Coronary artery (tissue), 2 donors: Measurements from ENCODE around the gene EIF2B2.

ENCODE experiments used
- DNase-seq: peaks from one replicate; pipeline ENCODE4 v3.0.0-alpha.2; 2017; ENCODE audit warnings: low spot score
- H3K27ac ChIP-seq, 2 donors: fragments of 200-600 bp; sonication (generic); one replicate each; pipeline ENCODE4 v1.5.1; 2016 to 2019
- H3K4me3 ChIP-seq: fragments of 200-600 bp; sonication (generic); 2 replicates; pipeline ENCODE4 v1.5.1; 2016; ENCODE audit warnings: mild to moderate bottlenecking, moderate library complexity
- TF ChIP-seq, protein P1 (sequence below): fragments of 200-600 bp; sonication (generic); IDR thresholded peaks from one replicate; pipeline ENCODE4 v1.5.1; 2019; ENCODE audit warnings: antibody characterized with exemption

The EIF2B2 gene

DNA sequence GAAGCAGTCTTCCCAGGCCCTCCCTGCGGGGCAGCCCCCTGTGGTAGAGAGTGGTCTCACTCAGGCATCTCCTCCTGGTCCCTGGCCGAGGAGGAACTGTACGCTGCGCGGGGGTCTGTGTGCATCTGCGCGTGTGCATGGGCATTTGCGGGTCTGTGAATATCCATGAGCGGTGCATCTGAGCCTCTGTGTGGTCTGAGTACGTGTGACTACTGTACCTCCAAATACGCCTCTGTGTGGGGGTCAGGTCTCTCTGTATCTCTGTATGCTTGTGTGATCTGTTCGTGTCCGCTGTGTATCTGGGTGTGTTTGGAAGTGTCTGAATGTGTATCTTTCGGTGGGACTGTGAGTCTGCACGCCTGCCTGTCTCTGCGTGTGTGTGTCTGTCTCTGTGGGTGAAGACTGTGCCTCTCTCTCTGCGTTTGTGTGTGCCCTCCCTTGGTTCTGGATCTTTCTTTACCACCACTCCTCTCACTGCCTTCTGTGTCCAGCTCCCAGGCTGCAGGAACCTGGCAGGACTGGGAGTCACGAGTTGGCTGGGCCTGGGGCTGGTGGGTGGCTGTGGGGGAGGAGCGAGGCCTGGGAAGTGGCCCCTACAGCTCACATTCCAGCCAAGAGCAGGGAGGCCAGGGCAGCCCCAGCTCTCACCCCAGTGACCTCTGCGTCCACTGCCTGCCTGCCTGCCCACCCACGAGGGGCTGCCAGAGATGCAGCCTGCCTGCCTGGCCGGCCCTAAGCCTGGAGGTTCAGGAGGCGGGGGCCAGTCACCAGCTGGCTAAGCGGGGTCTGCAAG, 46.2 kb upstream of the EIF2B2 start:
- Histone ChIP-seq H3K27ac (peak overlapping the region in 1 of 2 donors; percentile 73), H3K4me3 (no peak overlapping the region)
- TF ChIP-seq, protein P1, sequence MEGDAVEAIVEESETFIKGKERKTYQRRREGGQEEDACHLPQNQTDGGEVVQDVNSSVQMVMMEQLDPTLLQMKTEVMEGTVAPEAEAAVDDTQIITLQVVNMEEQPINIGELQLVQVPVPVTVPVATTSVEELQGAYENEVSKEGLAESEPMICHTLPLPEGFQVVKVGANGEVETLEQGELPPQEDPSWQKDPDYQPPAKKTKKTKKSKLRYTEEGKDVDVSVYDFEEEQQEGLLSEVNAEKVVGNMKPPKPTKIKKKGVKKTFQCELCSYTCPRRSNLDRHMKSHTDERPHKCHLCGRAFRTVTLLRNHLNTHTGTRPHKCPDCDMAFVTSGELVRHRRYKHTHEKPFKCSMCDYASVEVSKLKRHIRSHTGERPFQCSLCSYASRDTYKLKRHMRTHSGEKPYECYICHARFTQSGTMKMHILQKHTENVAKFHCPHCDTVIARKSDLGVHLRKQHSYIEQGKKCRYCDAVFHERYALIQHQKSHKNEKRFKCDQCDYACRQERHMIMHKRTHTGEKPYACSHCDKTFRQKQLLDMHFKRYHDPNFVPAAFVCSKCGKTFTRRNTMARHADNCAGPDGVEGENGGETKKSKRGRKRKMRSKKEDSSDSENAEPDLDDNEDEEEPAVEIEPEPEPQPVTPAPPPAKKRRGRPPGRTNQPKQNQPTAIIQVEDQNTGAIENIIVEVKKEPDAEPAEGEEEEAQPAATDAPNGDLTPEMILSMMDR: no peak
- DNase-seq: no peak

DNA sequence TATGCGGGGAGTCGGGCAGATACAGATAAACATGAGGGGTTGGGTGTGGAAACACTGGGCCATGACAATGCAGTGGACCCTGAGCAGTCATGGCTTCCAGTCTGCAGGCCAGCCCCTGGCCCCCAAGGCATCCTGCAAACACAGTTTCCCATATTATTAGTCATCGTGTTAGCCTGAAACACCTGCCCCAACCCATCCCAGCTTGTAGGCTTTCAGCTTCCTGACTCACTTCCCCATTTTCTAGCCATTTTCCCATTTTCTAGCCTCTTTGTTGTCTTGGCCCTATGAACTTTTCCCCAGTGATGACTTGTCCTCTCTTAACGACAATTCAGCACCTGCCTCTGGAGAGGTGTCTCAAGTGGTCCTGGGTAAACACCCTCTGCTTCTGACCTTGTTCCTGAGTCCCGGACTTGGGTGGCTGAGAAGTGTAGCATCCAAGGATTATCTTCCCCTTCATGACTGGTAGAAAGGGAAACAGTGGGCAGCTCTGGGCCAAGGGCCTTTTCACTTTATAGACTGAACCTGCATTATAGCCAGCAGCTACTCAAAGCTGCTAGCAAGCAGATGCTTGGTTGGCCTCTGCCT, 43.0 kb upstream of the EIF2B2 start:
- no peak overlapping the region for H3K4me3 ChIP-seq
- no peak for DNase-seq
- TF ChIP-seq, protein P1: no peak
- H3K27ac ChIP-seq: no peak overlapping the region

DNA sequence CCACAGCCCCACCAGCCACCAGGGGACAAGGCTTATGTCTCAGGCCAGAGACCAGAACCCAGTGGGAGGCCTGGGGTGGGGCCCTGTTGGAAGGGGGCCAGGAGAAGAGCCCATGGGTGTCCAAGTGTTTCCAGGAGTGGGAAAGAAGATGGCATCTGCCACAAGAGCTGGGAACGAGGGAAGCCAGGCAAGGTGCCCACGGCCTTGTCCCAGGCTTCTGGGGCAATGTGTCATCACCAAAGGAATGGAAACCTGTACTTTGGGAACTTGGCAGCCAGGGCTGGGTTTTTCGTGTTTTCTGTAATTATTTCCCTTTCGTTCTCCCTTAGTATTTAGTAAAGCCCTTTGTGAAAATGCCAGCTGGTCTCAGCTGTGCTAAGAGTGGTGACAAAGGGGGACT, 42.0 kb upstream of the EIF2B2 start:
- TF ChIP-seq, protein P1: no peak
- no peak overlapping the region for H3K27ac ChIP-seq
- no peak overlapping the region for H3K4me3 ChIP-seq
- DNase-seq: no peak

DNA sequence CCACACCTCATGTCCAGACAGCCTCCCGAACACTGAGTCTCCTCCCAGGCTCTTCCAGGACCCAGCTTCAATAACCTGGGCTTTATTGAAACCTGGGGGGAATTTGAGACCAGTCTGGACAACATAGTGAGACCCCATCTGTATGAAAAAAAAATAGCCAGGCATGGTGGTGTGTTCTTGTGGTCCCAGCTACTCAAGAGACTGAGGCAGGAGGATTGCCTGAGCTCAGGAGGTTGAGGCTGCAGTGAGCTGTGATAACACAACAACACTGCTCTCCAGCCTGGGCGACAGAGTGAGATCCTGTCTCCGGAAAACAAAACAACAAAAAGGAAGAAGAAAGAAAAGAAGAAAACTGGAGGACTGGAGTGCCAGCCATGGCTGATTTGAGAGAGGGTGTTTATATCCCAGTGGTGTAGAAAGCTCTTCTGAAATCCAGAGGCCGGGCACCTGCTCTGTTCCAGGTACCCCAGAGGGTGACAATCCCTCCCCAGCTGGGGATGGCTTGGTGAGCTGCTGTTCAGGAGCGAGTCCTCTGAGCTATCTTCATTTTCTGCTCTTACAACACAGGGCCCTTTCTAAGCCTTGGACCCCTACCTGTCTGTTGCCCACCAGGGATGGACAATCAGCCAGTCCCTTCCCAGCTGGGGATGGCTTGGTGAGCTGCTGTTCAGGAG, 41.3 kb upstream of the EIF2B2 start:
- DNase-seq: no peak
- no peak overlapping the region for H3K4me3 ChIP-seq
- TF ChIP-seq, protein P1: no peak
- no peak overlapping the region for H3K27ac ChIP-seq

DNA sequence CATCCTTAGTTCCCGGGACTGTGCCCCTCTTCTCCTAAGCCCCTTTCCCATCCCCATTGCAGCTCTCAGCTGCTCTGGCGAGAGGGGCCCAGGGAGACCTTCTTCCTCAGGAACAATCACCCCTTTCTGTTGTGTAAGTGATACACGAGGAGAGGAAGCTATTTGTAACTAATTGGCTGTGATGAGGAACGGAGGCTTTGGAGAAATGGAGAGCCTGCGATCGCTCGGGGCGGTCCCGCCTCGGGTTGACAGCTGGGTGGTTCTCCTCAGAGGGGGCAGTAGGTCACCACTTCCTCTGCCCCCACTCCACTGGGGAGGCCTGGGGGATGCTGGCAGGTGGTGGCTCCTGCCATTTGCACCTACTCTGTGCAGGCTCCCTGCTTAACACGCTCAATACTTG, 40.7 kb upstream of the EIF2B2 start:
- Histone ChIP-seq H3K4me3 (no peak overlapping the region), H3K27ac (no peak overlapping the region)
- DNase-seq: no peak
- TF ChIP-seq, protein P1: no peak

DNA sequence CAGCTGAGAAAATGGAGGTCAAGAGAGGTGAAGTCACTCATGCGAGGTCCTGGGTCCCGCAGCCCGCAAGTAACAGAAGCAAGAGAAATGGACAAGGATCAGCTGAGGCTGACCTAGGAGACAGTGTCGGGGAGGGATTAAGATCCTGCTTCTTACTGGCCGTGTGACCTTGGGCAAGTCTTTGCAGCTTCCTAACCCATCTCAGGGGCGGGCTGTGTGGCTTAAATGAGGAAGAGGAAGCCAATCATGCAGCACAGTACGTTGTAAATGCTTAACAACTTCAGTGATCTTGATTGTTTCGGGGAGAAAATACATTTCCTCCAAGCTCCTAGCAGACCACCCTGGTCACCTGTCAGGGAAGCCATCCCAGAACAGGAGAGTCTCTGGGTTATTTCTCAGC, 40.2 kb upstream of the EIF2B2 start:
- no peak for DNase-seq

More for the DNA sequence above, 40.2 kb upstream of the EIF2B2 start:
- no peak overlapping the region for H3K4me3 ChIP-seq
- H3K27ac ChIP-seq: no peak overlapping the region
- TF ChIP-seq, protein P1: no peak
